ENCODE data around the gene INPP5E.

DNA sequence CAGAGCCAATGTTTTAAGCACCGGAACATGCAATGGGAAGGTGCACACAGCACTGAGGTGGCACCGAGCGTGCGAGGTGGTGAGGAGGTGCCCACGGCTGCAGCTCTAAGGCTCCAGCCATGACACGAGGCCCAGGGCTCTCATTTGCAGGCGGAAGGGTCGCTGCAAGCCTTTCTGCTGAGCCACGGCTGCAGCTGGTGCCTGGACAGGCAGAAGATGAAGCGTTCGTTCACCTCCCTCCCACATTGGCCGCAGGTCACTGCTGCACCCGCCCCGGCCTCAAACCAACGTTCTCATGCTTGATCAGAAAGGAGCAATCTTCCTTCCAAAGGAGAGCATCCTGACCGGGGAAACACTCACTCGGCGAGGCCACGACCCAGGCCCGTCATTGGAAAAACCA is 4.5 kb upstream of the INPP5E start:
- TF ChIP-seq POLR2A (IDR thresholded peaks at IDR 0.05; ENCODE audit: low read length) (no peak), GATA1 (IDR thresholded peaks at IDR 0.05; ENCODE audit: low read depth, low read length) (no peak)

Measured in erythroblast (primary cell).